Measurements from ENCODE around the gene PISD.

DNA sequence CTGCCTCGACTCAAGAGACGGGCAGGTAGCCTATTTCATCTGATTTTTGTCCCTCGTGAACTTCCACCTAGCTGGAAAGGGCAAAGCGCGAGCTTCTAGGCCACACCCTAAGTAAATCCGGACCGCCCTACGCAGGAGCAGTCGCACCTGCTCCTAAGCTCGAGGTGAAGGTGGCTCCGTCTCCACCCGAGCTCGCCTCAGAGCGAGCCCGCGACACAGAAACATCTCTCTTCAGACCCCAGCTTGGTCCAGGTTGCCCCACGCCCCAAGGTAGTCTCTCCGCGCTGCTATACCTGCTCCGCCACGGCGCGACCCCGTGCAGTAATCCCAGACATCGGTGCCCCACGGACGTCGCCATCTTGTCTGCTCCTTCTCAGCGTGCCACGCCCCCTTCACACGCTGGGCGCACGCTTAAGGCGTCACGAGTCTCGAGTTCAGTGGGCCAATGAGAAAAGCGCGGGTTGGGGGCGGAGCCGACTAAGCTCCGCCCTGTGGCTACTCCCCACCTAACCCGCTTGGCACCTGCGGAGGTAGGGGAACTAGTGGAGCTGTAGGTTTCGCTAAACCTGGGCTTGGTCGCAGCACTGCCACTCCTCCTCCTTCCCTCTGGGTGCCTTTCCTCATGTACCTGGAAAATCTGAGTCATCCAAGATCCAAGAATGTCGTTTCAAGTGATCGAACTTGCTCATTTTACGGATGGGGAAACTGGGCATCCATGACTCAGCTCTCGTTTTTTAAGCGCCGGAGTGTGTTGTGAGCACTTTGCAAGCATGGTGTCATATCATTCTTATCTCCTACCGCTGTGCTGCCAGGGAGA is at the start of gene PISD:
- TF ChIP-seq, protein P1, sequence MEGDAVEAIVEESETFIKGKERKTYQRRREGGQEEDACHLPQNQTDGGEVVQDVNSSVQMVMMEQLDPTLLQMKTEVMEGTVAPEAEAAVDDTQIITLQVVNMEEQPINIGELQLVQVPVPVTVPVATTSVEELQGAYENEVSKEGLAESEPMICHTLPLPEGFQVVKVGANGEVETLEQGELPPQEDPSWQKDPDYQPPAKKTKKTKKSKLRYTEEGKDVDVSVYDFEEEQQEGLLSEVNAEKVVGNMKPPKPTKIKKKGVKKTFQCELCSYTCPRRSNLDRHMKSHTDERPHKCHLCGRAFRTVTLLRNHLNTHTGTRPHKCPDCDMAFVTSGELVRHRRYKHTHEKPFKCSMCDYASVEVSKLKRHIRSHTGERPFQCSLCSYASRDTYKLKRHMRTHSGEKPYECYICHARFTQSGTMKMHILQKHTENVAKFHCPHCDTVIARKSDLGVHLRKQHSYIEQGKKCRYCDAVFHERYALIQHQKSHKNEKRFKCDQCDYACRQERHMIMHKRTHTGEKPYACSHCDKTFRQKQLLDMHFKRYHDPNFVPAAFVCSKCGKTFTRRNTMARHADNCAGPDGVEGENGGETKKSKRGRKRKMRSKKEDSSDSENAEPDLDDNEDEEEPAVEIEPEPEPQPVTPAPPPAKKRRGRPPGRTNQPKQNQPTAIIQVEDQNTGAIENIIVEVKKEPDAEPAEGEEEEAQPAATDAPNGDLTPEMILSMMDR (IDR thresholded peaks at IDR 0.05) = no peak
- TF ChIP-seq POLR2A (IDR thresholded peaks at IDR 0.05) = peak in 1 of 4 donors; percentile 61
- TF ChIP-seq EP300 (IDR thresholded peaks at IDR 0.05) = no peak
- peak; percentile 75 to 96 (median 80) for TF ChIP-seq POLR2AphosphoS5 (IDR thresholded peaks at IDR 0.05)

Data from stomach (tissue), 4 donors.